Caco-2 (cell line): ENCODE measurements around the gene COPS4. TPM values are rescaled to one million over a fixed set of nuclear protein-coding genes. Genes with fewer than 3 reads are reported as not detected.
A peak's percentile ranks its signal among the peaks of the same experiment; 100 is the strongest.

Experiments
- BruUV-seq: library from RNA; stranded (reverse); fragments of 400-500 nt; replicated peaks from 2 replicates; lab custom pipeline; 2021; lab: Mats Ljungman, UMichigan
- CTCF ChIA-PET: fragments of 300-600 bp; sonication (Branson Sonifier 250); formaldehyde crosslinking; loops from one replicate; lab custom pipeline; 2022; ENCODE audit warnings: antibody characterized with exemption; lab: Charles Lee
- POLR2A ChIA-PET: fragments of 300-600 bp; sonication (Branson Sonifier 250); formaldehyde crosslinking; loops from one replicate; lab custom pipeline; 2022; ENCODE audit warnings: antibody characterized with exemption; lab: Charles Lee
- DNase-seq, 2 experiments: peaks; one replicate each; pipeline versions ENCODE4 v3.0.0 to v3.0.0-alpha.2; 2020 to 2022
- H3K27me3 ChIP-seq: replicated peaks from 2 replicates; pipeline ENCODE4 v1.6.0; 2011; ENCODE audit warnings: low read length; ENCODE audit not compliant: control insufficient read depth, insufficient read depth
- H3K36me3 ChIP-seq: 2 replicates; pipeline ENCODE4 v1.5.1; 2011; ENCODE audit warnings: low read length; ENCODE audit not compliant: control insufficient read depth, insufficient read depth
- H3K4me1 ChIP-seq: fragments of 250-450 bp; sonication (Bioruptor Pico); 2 replicates; pipeline ENCODE4 v1.5.1; 2020; ENCODE audit warnings: mild to moderate bottlenecking
- H3K4me3 ChIP-seq: 2 replicates; pipeline ENCODE4 v1.5.1; 2011; ENCODE audit warnings: low read depth, mild to moderate bottlenecking, control low read depth, low read length
- H3K9me3 ChIP-seq: fragments of 250-450 bp; sonication (Bioruptor Pico); 2 replicates; pipeline ENCODE4 v1.5.1; 2020; ENCODE audit warnings: mild to moderate bottlenecking, moderate library complexity
- H3K27ac Mint-ChIP-seq: one replicate; pipeline ENCODE4 v1.8.0; 2022; ENCODE audit warnings: mixed read lengths; ENCODE audit not compliant: unreplicated experiment
- H3K27me3 Mint-ChIP-seq: one replicate; pipeline ENCODE4 v1.8.0; 2022; ENCODE audit warnings: mixed read lengths; ENCODE audit not compliant: insufficient read depth, unreplicated experiment
- H3K36me3 Mint-ChIP-seq: one replicate; pipeline ENCODE4 v1.8.0; 2022; ENCODE audit warnings: mild to moderate bottlenecking, mixed read lengths; ENCODE audit not compliant: insufficient read depth, unreplicated experiment
- H3K4me1 Mint-ChIP-seq: one replicate; pipeline ENCODE4 v1.8.0; 2022; ENCODE audit warnings: low read depth, mixed read lengths; ENCODE audit not compliant: unreplicated experiment
- H3K4me3 Mint-ChIP-seq: one replicate; pipeline ENCODE4 v1.8.0; 2022; ENCODE audit warnings: mild to moderate bottlenecking, moderate library complexity, mixed read lengths; ENCODE audit not compliant: unreplicated experiment
- H3K9me3 Mint-ChIP-seq: one replicate; pipeline ENCODE4 v1.8.0; 2022; ENCODE audit warnings: mixed read lengths; ENCODE audit not compliant: unreplicated experiment
- CTCF ChIP-seq, 2 experiments: fragments of 200-600 bp in 1 of 2; IDR thresholded peaks; 1 replicate in 1 of 2; 2 replicates in 1 of 2; pipeline versions ENCODE4 v1.5.1 to v1.8.0; 2011 to 2022; ENCODE audit warnings: antibody characterized with exemption in 1 of 2, control low read depth in 1 of 2, inconsistent platforms in 1 of 2, low read depth in 1 of 2, low read length in 1 of 2, mild to moderate bottlenecking in 1 of 2, moderate library complexity in 1 of 2; ENCODE audit not compliant: insufficient read depth in 1 of 2, severe bottlenecking in 1 of 2, unreplicated experiment in 1 of 2
- intact Hi-C: fragments of 100-400 bp; cut with micrococcal nuclease; formaldehyde crosslinking; loops from one replicate; pipeline ENCODE4 v1.10.0; 2022; ENCODE audit not compliant: unreplicated experiment
- total RNA-seq: library from RNA; stranded (reverse); gene quantifications from 2 replicates; pipeline ENCODE4 v1.2.3, GENCODE V29; 2022

The COPS4 gene
- total RNA-seq, 1 experiment from 2014 or later, result 36.3 TPM

DNA sequence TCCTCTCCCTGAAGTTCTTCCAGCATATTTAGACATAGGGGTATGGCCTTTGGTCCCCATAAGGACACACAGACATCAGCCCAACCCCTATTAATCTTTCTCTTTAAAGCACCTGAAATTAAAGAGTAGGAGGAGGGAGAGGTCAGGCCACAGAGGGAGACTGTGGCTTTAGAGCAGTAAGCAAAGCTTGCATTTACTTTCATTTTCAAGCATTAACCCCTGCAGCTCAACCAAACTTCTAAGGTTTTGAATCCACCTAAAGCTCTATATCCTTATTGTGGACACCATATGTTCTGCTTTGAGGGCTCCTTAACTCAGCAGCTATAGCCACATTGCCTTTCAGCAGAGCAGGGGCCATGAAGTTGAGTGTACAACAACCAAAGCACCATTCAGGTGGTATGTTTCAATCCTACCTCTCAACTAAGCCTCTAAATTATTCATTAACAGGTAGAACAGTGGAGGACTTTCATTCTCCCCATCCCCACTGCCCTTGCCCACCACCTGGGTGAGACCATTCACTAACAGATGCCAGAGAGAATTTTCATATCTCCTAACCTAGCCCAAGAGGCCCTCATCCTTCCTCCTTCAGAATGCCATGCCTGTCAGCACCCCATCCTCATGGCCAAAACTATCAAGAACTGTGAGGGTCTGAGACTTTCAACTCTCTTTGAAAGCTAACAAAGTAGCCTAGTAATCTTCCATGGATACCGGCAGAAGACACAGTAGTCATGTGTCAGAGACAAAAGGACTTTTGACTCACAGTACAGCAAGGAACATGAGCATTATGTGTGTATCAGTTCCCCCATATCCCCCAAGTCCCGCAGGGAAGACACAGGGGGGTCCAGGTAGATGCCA is 45.2 kb upstream of the COPS4 start:
- Mint-ChIP-seq H3K9me3 (no peaks in the 10 kb centered on the region), H3K4me3 (no peak overlapping the region), H3K36me3 (peaks cover 5% of the 10 kb centered on the region), H3K27me3 (no peaks in the 10 kb centered on the region), H3K27ac (peak overlapping the region; percentile 57), H3K4me1 (no peaks in the 10 kb centered on the region)
- Histone ChIP-seq H3K9me3 (no peaks in the 10 kb centered on the region), H3K4me1 (peaks cover 20% of the 10 kb centered on the region), H3K27me3 (no peaks in the 10 kb centered on the region), H3K4me3 (no peak overlapping the region), H3K36me3 (0 out of 2 replicates have a peak, but pooled peaks cover 2% of the 10 kb centered on the region)
- ChIA-PET POLR2A (no interaction called here), CTCF (no interaction called here)
- no peak for DNase-seq
- intact Hi-C loops, result no loop called here
- TF ChIP-seq CTCF (IDR thresholded peaks at IDR 0.05; ENCODE audit: insufficient read depth in 1 of 2, low read depth in 1 of 2, low read length in 1 of 2, severe bottlenecking in 1 of 2, unreplicated experiment in 1 of 2), result no peak
- no TSS peak for BruUV-seq

GRCh38 chr4:82994834-82995233 is 40.1 kb upstream of the COPS4 start:
- Histone ChIP-seq H3K36me3 (0 out of 2 replicates have a peak, but pooled peaks cover 2% of the 10 kb centered on the region), H3K4me1 (peaks cover 16% of the 10 kb centered on the region), H3K4me3 (no peak overlapping the region), H3K27me3 (no peaks in the 10 kb centered on the region), H3K9me3 (no peaks in the 10 kb centered on the region)
- intact Hi-C loops, result no loop called here
- Mint-ChIP-seq H3K27me3 (no peaks in the 10 kb centered on the region), H3K27ac (no peak overlapping the region), H3K4me1 (peaks cover 7% of the 10 kb centered on the region), H3K9me3 (no peaks in the 10 kb centered on the region), H3K36me3 (peaks cover 9% of the 10 kb centered on the region), H3K4me3 (no peak overlapping the region)
- ChIA-PET POLR2A (no interaction called here), CTCF (no interaction called here)
- peak in 1 of 2 experiments; percentile 14 for DNase-seq
- no TSS peak for BruUV-seq
- no peak for TF ChIP-seq CTCF (IDR thresholded peaks at IDR 0.05; ENCODE audit: insufficient read depth in 1 of 2, low read depth in 1 of 2, low read length in 1 of 2, severe bottlenecking in 1 of 2, unreplicated experiment in 1 of 2)

- no peak for TF ChIP-seq CTCF (IDR thresholded peaks at IDR 0.05; ENCODE audit: insufficient read depth in 1 of 2, low read depth in 1 of 2, low read length in 1 of 2, severe bottlenecking in 1 of 2, unreplicated experiment in 1 of 2)
- Mint-ChIP-seq H3K4me1 (peaks cover 7% of the 10 kb centered on the region), H3K27ac (no peak overlapping the region), H3K4me3 (no peak overlapping the region), H3K36me3 (peaks cover 4% of the 10 kb centered on the region), H3K9me3 (no peaks in the 10 kb centered on the region), H3K27me3 (no peaks in the 10 kb centered on the region)
- Histone ChIP-seq H3K36me3 (no peaks in the 10 kb centered on the region), H3K4me1 (peaks cover 7% of the 10 kb centered on the region), H3K9me3 (no peaks in the 10 kb centered on the region), H3K4me3 (no peak overlapping the region), H3K27me3 (no peaks in the 10 kb centered on the region)
- ChIA-PET CTCF (no interaction called here), POLR2A (no interaction called here)
- no TSS peak for BruUV-seq
- intact Hi-C loops, result no loop called here
- no peak for DNase-seq
These were observed 36.1 kb upstream of the COPS4 start for GRCh38 chr4:82998898-82999297.
